AG04450 (cell line): ENCODE data around the gene FEM1B. TPM values are rescaled to one million over a fixed set of nuclear protein-coding genes. Genes with fewer than 3 reads are reported as not detected.
A peak's percentile ranks its signal among the peaks of the same experiment; 100 is the strongest.

ENCODE experiments used
- CTCF ChIA-PET: fragments of 300-600, 350-600 bp; formaldehyde crosslinking; extraction: SDS; loops from one replicate; lab custom pipeline; 2022; ENCODE audit warnings: antibody characterized with exemption, inconsistent platforms; lab: Charles Lee
- POLR2A ChIA-PET: fragments of 350-600 bp; formaldehyde crosslinking; extraction: SDS; loops from one replicate; lab custom pipeline; 2021; ENCODE audit warnings: antibody characterized with exemption, inconsistent platforms; lab: Yijun Ruan, JAX
- DNase-seq: peaks from one replicate; pipeline ENCODE4 v3.0.0-alpha.2; 2011; ENCODE audit warnings: low read depth, low spot score
- H3K27ac ChIP-seq: one replicate; pipeline ENCODE4 v1.5.1; 2012; ENCODE audit warnings: low read depth, low read length, control low read depth
- H3K27me3 ChIP-seq: one replicate; pipeline ENCODE4 v1.6.0; 2012; ENCODE audit warnings: low read length; ENCODE audit not compliant: control insufficient read depth, insufficient read depth
- H3K4me3 ChIP-seq: 2 replicates; pipeline ENCODE4 v1.5.1; 2011; ENCODE audit warnings: mild to moderate bottlenecking, low read depth, low read length, control low read depth
- H3K9me3 ChIP-seq: 2 replicates; pipeline ENCODE4 v1.5.1; 2012; ENCODE audit warnings: low read length; ENCODE audit not compliant: control insufficient read depth, insufficient read depth
- polyA plus RNA-seq: library from polyadenylated mRNA; depleted of rRNA; stranded (reverse); fragments of >200 nt; gene quantifications from 2 replicates; pipeline ENCODE4 v1.2.3, GENCODE V29; 2011
- TF ChIP-seq, protein P1 (sequence below): IDR thresholded peaks from 2 replicates; pipeline ENCODE4 v1.5.1; 2011; ENCODE audit warnings: low read depth, low read length, control low read depth, inconsistent platforms

The FEM1B gene
- polyA plus RNA-seq, 1 experiment: 46.5 TPM

DNA sequence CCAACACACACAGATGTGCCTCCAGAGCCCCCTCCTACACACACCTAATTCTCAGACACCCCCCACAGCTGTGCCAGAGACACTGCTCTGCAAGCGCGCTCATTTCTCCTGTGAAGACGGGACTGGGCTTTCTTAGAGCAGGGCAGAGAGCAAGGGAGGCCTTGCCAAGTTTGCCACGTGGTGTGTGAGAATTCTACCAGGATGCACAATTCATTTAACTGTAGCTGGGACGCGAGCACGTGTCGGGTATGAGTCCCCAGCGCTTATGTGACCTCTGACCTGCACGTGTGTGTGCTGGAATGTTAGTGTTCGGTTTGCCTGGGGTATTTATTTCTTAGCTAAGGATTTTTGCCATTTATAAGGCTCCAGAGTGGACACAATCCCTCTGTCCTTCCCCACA lies 37.0 kb downstream of the FEM1B start:
- TF ChIP-seq, protein P1, sequence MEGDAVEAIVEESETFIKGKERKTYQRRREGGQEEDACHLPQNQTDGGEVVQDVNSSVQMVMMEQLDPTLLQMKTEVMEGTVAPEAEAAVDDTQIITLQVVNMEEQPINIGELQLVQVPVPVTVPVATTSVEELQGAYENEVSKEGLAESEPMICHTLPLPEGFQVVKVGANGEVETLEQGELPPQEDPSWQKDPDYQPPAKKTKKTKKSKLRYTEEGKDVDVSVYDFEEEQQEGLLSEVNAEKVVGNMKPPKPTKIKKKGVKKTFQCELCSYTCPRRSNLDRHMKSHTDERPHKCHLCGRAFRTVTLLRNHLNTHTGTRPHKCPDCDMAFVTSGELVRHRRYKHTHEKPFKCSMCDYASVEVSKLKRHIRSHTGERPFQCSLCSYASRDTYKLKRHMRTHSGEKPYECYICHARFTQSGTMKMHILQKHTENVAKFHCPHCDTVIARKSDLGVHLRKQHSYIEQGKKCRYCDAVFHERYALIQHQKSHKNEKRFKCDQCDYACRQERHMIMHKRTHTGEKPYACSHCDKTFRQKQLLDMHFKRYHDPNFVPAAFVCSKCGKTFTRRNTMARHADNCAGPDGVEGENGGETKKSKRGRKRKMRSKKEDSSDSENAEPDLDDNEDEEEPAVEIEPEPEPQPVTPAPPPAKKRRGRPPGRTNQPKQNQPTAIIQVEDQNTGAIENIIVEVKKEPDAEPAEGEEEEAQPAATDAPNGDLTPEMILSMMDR: no peak
- ChIA-PET CTCF (interaction anchor here (3.1 kb wide), 1 partner anchor 8 kb away, joined by 13 read pairs; no protein-coding TSS in a partner anchor), POLR2A (interaction anchor here (1.0 kb wide), 1 partner anchor 33 kb away, joined by 8 read pairs; no protein-coding TSS in a partner anchor)
- no peak for DNase-seq
- H3K9me3 ChIP-seq: no peaks in the 10 kb centered on the region; the same call in 1 of the 2 replicates
- no peak overlapping the region for H3K27ac ChIP-seq
- H3K27me3 ChIP-seq: no peaks in the 10 kb centered on the region
- no peak overlapping the region for H3K4me3 ChIP-seq

DNA sequence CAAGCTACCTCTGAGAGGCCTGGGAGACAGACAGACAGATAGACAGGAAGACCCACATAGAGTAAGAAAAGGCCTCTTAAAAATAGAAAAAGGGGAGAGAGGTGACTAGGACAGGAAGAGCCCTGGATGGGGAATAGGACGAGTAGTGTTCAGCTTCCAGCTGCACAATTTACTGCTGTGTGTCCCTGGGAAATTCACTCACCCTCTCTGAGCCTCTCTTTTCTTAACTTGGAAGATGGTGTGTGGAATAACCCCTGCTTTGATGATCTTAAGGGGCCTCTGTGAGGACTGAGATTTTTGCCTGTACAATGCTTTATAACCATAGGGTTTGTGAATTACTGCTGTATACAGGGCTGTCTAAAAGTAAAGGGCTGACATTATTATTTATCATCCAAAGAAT lies 37.5 kb downstream of the FEM1B start:
- H3K4me3 ChIP-seq: no peak overlapping the region
- DNase-seq: no peak
- CTCF ChIA-PET: interaction anchor here (3.1 kb wide), 1 partner anchor 8 kb away, joined by 13 read pairs; no protein-coding TSS in a partner anchor
- no peaks in the 10 kb centered on the region for H3K27me3 ChIP-seq
- no peaks in the 10 kb centered on the region; the same call in 1 of the 2 replicates for H3K9me3 ChIP-seq
- no peak overlapping the region for H3K27ac ChIP-seq
- TF ChIP-seq, protein P1: no peak
- POLR2A ChIA-PET: interaction anchor here (1.0 kb wide), 1 partner anchor 32 kb away, joined by 8 read pairs; no protein-coding TSS in a partner anchor

DNA sequence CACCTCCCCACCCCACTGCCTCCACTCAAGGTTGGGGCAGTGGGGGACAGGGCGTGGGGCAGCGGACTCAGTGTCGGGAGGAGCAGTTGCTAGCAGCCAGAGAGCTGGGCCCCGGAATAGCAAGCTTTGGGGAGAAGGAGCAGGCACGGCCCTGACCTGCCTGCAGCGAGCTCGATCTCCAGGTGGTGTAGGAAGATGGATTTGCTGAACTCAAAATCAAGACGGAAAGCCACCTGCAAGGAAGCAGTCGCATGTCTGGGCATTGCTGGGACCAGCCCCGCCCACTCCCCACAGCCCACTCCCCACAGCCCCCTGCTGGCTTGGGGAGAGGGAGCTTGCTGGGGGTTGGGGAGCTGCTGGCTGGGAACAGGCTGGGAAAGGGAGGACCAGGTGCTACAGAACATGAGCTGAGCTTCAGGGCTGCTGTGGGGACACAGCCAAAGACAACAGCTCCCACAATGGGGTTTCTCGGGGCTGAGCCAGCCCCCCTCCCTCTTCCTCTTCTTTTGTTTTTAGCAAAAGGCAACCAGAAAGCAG lies 38.0 kb downstream of the FEM1B start:
- Histone ChIP-seq H3K27me3 (no peaks in the 10 kb centered on the region), H3K4me3 (no peak overlapping the region), H3K27ac (no peak overlapping the region), H3K9me3 (no peaks in the 10 kb centered on the region; the same call in 1 of the 2 replicates)
- DNase-seq: no peak
- POLR2A ChIA-PET: interaction anchor here (1.0 kb wide), 1 partner anchor 32 kb away, joined by 8 read pairs; no protein-coding TSS in a partner anchor
- CTCF ChIA-PET: interaction anchor here (3.1 kb wide), 1 partner anchor 9 kb away, joined by 13 read pairs; no protein-coding TSS in a partner anchor
- TF ChIP-seq, protein P1: no peak

DNA sequence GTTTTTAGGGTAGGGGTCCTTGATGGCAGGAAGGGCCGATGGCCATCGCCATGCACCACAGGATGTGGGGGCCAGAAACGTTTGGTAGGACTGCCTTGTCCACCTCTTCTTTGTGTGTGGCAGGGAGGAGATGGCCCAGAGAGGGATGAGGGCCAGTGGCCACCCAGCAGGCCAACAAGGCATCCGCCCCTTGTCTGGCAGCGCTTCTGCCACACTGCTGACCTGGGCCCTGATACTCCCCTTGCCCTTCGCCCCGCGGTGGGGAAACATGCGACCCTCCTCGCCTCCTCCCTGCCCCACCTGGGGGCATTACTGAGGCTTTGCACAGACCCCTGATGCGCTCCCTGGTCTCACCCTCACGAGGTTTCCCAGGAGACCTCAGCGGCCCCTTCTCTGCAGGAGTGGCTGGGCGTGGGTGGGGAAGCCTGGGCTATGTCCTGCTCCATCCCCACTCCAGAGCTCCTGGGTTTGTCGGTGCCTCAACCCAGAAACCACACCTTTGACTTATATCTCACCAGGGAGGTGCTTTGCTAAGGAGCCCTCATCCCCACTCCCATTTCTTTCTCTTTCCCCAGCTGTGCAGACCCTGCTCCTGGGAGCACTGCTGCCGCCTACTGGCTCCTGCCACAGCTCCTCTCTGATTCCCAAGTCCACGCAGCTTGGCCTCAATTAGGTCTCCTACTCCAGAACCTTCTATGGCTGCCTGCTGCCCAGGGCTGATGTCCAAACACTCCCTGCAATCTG lies 38.7 kb downstream of the FEM1B start:
- Histone ChIP-seq H3K4me3 (no peak overlapping the region), H3K27ac (no peak overlapping the region), H3K27me3 (no peaks in the 10 kb centered on the region), H3K9me3 (no peaks in the 10 kb centered on the region; the same call in 1 of the 2 replicates)
- TF ChIP-seq, protein P1: peak; percentile 39
- ChIA-PET POLR2A (interaction anchor here (0.6 kb wide), 1 partner anchor 294 kb away, joined by 3 read pairs; no protein-coding TSS in a partner anchor), CTCF (interaction anchor here (3.1 kb wide), 1 partner anchor 9 kb away, joined by 13 read pairs; no protein-coding TSS in a partner anchor)
- no peak for DNase-seq
